IMR-90 (cell line): ENCODE data around the gene DNAJB12. TPM values are rescaled to one million over a fixed set of nuclear protein-coding genes. Genes with fewer than 3 reads are reported as not detected.

ENCODE experiments used
- ATAC-seq: fragments of 200-7000 bp; cut with Tn5 transposase; 2 replicates; pipeline ENCODE4 v1.9.1; 2020; ENCODE audit warnings: low read depth, mild to moderate bottlenecking, moderate library complexity
- BruUV-seq: library from RNA; stranded (reverse); fragments of 400-500 nt; replicated peaks from 2 replicates; lab custom pipeline; 2021; lab: Mats Ljungman, UMichigan
- CTCF ChIA-PET: fragments of 300-600 bp; formaldehyde crosslinking; extraction: SDS; loops from one replicate; lab custom pipeline; 2021; ENCODE audit warnings: antibody characterized with exemption; lab: Yijun Ruan, JAX
- POLR2A ChIA-PET: fragments of 300-600 bp; sonication (Branson Sonifier 250); formaldehyde crosslinking; loops from one replicate; lab custom pipeline; 2022; ENCODE audit warnings: antibody characterized with exemption; ENCODE audit not compliant: unreplicated experiment; lab: Charles Lee
- DNase-seq: peaks from one replicate; pipeline ENCODE4 v3.0.0; 2013
- H2AFZ ChIP-seq: replicated peaks from 2 replicates; pipeline ENCODE3; 2013; ENCODE audit warnings: low read length, mild to moderate bottlenecking; ENCODE audit not compliant: poor library complexity
- H2AK5ac ChIP-seq: 2 replicates; pipeline ENCODE4 v1.6.1; 2013; ENCODE audit warnings: low read depth, low read length, inconsistent platforms
- H2AK9ac ChIP-seq: replicated peaks from 2 replicates; pipeline ENCODE3; 2013; ENCODE audit warnings: mild to moderate bottlenecking, low read depth, low read length, moderate library complexity; ENCODE audit not compliant: poor library complexity
- H2BK120ac ChIP-seq: 2 replicates; pipeline ENCODE4 v1.6.1; 2013; ENCODE audit warnings: low read depth, low read length, inconsistent platforms
- H2BK15ac ChIP-seq: 3 replicates; pipeline ENCODE4 v1.6.1; 2013; ENCODE audit warnings: low read depth, low read length, inconsistent platforms
- H2BK20ac ChIP-seq: 2 replicates; pipeline ENCODE4 v1.6.1; 2013; ENCODE audit warnings: low read depth, mild to moderate bottlenecking, inconsistent platforms, low read length, moderate library complexity
- H2BK5ac ChIP-seq: 2 replicates; pipeline ENCODE4 v1.6.1; 2013; ENCODE audit warnings: mild to moderate bottlenecking, low read depth, low read length, inconsistent platforms; ENCODE audit not compliant: poor library complexity, severe bottlenecking
- H3K14ac ChIP-seq: replicated peaks from 2 replicates; pipeline ENCODE4 v1.6.1; 2013; ENCODE audit warnings: low read depth, low read length, inconsistent platforms
- H3K18ac ChIP-seq: 2 replicates; pipeline ENCODE4 v1.6.1; 2013; ENCODE audit warnings: low read depth, low read length, control low read depth
- H3K23ac ChIP-seq: 2 replicates; pipeline ENCODE4 v1.6.1; 2013; ENCODE audit warnings: low read depth, low read length, inconsistent platforms
- H3K27ac ChIP-seq: 2 replicates; pipeline ENCODE4 v1.5.1; 2013; ENCODE audit warnings: mild to moderate bottlenecking, control low read depth, low read length; ENCODE audit not compliant: insufficient read depth
- H3K27me3 ChIP-seq: 2 replicates; pipeline ENCODE4 v1.6.1; 2013; ENCODE audit warnings: low read length; ENCODE audit not compliant: control insufficient read depth, insufficient read depth
- H3K36me3 ChIP-seq: 2 replicates; pipeline ENCODE4 v1.6.1; 2013; ENCODE audit warnings: low read length, mixed read lengths; ENCODE audit not compliant: control insufficient read depth, insufficient read depth
- H3K4ac ChIP-seq: 2 replicates; pipeline ENCODE4 v1.6.1; 2013; ENCODE audit warnings: low read depth, low read length, inconsistent platforms
- H3K4me1 ChIP-seq: 2 replicates; pipeline ENCODE4 v1.6.1; 2013; ENCODE audit warnings: low read length, mixed read lengths; ENCODE audit not compliant: control insufficient read depth, insufficient read depth
- H3K4me2 ChIP-seq: 2 replicates; pipeline ENCODE4 v1.6.1; 2013; ENCODE audit warnings: low read depth, mild to moderate bottlenecking, control low read depth, low read length, moderate library complexity
- H3K4me3 ChIP-seq: 2 replicates; pipeline ENCODE4 v1.5.1; 2013; ENCODE audit warnings: low read depth, mild to moderate bottlenecking, control low read depth, low read length, moderate library complexity; ENCODE audit not compliant: insufficient read depth
- H3K56ac ChIP-seq: 2 replicates; pipeline ENCODE4 v1.6.1; 2013; ENCODE audit warnings: low read length, inconsistent platforms; ENCODE audit not compliant: insufficient read depth; ENCODE audit errors: extremely low read depth
- H3K79me1 ChIP-seq, 2 experiments: 2 replicates each; pipeline ENCODE4 v1.6.1; 2013; ENCODE audit warnings: low read length in 2 of 2, inconsistent platforms in 1 of 2, low read depth in 1 of 2
- H3K9ac ChIP-seq: 2 replicates; pipeline ENCODE4 v1.6.1; 2013; ENCODE audit warnings: low read depth, low read length, control low read depth
- H3K9me1 ChIP-seq: 2 replicates; pipeline ENCODE4 v1.6.1; 2013; ENCODE audit warnings: low read length, inconsistent platforms; ENCODE audit not compliant: insufficient read depth
- H3K9me3 ChIP-seq: 2 replicates; pipeline ENCODE4 v1.6.1; 2013; ENCODE audit warnings: low read length; ENCODE audit not compliant: control insufficient read depth, insufficient read depth
- H4K20me1 ChIP-seq: 2 replicates; pipeline ENCODE4 v1.6.1; 2013; ENCODE audit warnings: low read length, inconsistent platforms; ENCODE audit not compliant: insufficient read depth
- H4K5ac ChIP-seq: 2 replicates; pipeline ENCODE4 v1.6.1; 2013; ENCODE audit warnings: mild to moderate bottlenecking, low read depth, low read length, control low read depth
- H4K8ac ChIP-seq, 2 experiments: 2 replicates each; pipeline ENCODE4 v1.6.1; 2013; ENCODE audit warnings: low read depth in 2 of 2, low read length in 2 of 2, control low read depth in 1 of 2, inconsistent platforms in 1 of 2
- H4K91ac ChIP-seq: 2 replicates; pipeline ENCODE4 v1.6.1; 2013; ENCODE audit warnings: low read depth, low read length, inconsistent platforms; ENCODE audit not compliant: insufficient read depth
- BHLHE40 ChIP-seq: fragments of 150-350 bp; IDR thresholded peaks from 2 replicates; pipeline ENCODE4 v1.6.1; 2016; ENCODE audit warnings: mild to moderate bottlenecking, low read depth, low read length
- CEBPB ChIP-seq: IDR thresholded peaks from 2 replicates; pipeline ENCODE4 v1.6.1; 2012; ENCODE audit warnings: low read depth, low read length, improper control_type of control experiment
- CHD1 ChIP-seq: IDR thresholded peaks from 2 replicates; pipeline ENCODE4 v1.6.1; 2012; ENCODE audit warnings: low read depth, low read length, improper control_type of control experiment
- CTCF ChIP-seq: conservative IDR thresholded peaks from 2 replicates; pipeline ENCODE4 v1.5.1; 2012; ENCODE audit warnings: mild to moderate bottlenecking, low read depth, low read length, improper control_type of control experiment
- ELK1 ChIP-seq: fragments of 150-350 bp; IDR thresholded peaks from 2 replicates; pipeline ENCODE4 v1.6.1; 2016; ENCODE audit warnings: low read depth, mild to moderate bottlenecking, low read length, moderate library complexity, borderline replicate concordance
- FOS ChIP-seq: fragments of 150-350 bp; IDR thresholded peaks from 2 replicates; pipeline ENCODE4 v1.6.1; 2016; ENCODE audit warnings: low read depth, low read length
- MAFK ChIP-seq: IDR thresholded peaks from 2 replicates; pipeline ENCODE4 v1.6.1; 2012; ENCODE audit warnings: low read depth, low read length, improper control_type of control experiment
- MAZ ChIP-seq: IDR thresholded peaks from 2 replicates; pipeline ENCODE4 v1.6.1; 2012; ENCODE audit warnings: low read depth, mild to moderate bottlenecking, low read length, improper control_type of control experiment, moderate library complexity, borderline replicate concordance
- MXI1 ChIP-seq: IDR thresholded peaks from 2 replicates; pipeline ENCODE4 v1.6.1; 2012; ENCODE audit warnings: low read depth, mild to moderate bottlenecking, low read length, moderate library complexity, borderline replicate concordance
- NFE2L2 ChIP-seq: fragments of 150-350 bp; IDR thresholded peaks from 2 replicates; pipeline ENCODE4 v1.6.1; 2016; ENCODE audit warnings: low read depth, mild to moderate bottlenecking, low read length
- POLR2A ChIP-seq: IDR thresholded peaks from 2 replicates; pipeline ENCODE4 v1.6.1; 2012; ENCODE audit warnings: mild to moderate bottlenecking, low read depth, low read length
- RAD21 ChIP-seq: IDR thresholded peaks from 2 replicates; pipeline ENCODE4 v1.6.1; 2012; ENCODE audit warnings: low read length, improper control_type of control experiment
- RCOR1 ChIP-seq: IDR thresholded peaks from 2 replicates; pipeline ENCODE4 v1.6.1; 2012; ENCODE audit warnings: mild to moderate bottlenecking, low read length, improper control_type of control experiment; ENCODE audit not compliant: insufficient replicate concordance
- RFX5 ChIP-seq: IDR thresholded peaks from 2 replicates; pipeline ENCODE4 v1.8.0; 2012; ENCODE audit warnings: low read depth, mild to moderate bottlenecking, low read length, moderate library complexity
- SMC3 ChIP-seq: fragments of 150-350 bp; IDR thresholded peaks from 2 replicates; pipeline ENCODE4 v1.6.1; 2016; ENCODE audit warnings: low read depth, mild to moderate bottlenecking, antibody characterized with exemption, low read length, moderate library complexity
- dilution Hi-C: fragments of 300-500 bp; cut with HindIII; formaldehyde crosslinking; loops from one replicate; pipeline ENCODE4 v1.14.3; 2018; ENCODE audit warnings: low sequenced_read_pairs; ENCODE audit not compliant: unreplicated experiment
- in situ Hi-C: fragments of 300-500 bp; cut with MboI; formaldehyde crosslinking; loops from 3 replicates; pipeline ENCODE4 v1.14.3; 2019; ENCODE audit warnings: low sequenced_read_pairs, inconsistent platforms, mixed read lengths
- intact Hi-C: fragments of 100-400 bp; cut with micrococcal nuclease; formaldehyde crosslinking; loops from 2 replicates; pipeline ENCODE4 v1.10.0; 2022
- polyA plus RNA-seq, 3 experiments: library from polyadenylated mRNA; depleted of rRNA; stranded (reverse); fragments of >200 nt; gene quantifications; 2 replicates each; pipeline ENCODE4 v1.2.3, GENCODE V29; 2012; ENCODE audit warnings: low replicate concordance in 1 of 3
- total RNA-seq: library from RNA; depleted of rRNA; stranded (reverse); fragments of >200 nt; gene quantifications from 2 replicates; pipeline ENCODE4 v1.2.3, GENCODE V29; 2012
- TF ChIP-seq, protein P1 (sequence below): fragments of 150-350 bp; IDR thresholded peaks from 2 replicates; pipeline ENCODE4 v1.6.1; 2017; ENCODE audit warnings: mild to moderate bottlenecking, antibody characterized with exemption, low read length, low read depth

The DNAJB12 gene
- total and polyA plus RNA-seq, 2 of the 4 experiments (the other 2 are of a cell fraction), result 18.3 to 24.0 TPM

DNA sequence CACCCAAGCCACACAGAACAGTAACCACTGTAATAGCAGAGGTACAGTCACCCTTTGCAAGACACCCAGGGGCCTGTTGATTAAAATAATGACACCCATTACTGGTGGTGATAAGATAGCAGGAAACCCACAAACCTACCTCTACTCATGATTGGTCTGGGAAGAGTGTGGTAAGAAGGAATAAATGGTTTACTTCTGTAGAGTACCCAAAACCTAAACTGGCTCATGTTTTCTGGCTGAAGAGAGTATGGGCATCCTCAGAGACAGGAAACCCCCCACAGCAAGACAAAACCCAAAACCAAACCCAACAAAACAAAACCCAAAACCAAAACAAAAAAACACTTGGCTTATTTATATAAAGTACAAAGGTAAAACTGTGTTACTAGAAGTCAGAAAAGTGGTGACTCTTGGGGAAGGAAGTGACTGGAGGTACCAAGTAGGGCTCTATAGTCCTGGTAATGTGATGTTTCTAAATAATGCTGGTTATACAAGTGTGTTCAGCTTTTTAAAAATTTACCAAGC lies 15.5 kb upstream of the DNAJB12 start:
- ChIA-PET CTCF (no interaction called here), POLR2A (no interaction called here)
- Histone ChIP-seq H3K4me3 (no peak overlapping the region), H3K18ac (no peak overlapping the region), H4K20me1 (no peaks in the 10 kb centered on the region), H3K79me1 (no peaks in the 10 kb centered on the region; a peak in 1 of 4 replicates), H2BK15ac (no peak overlapping the region), H3K9me3 (no peaks in the 10 kb centered on the region), H3K27me3 (no peaks in the 10 kb centered on the region), H2BK5ac (no peak overlapping the region), H3K4ac (no peak overlapping the region), H3K4me2 (no peak overlapping the region), H3K23ac (no peak overlapping the region), H3K9ac (no peak overlapping the region), H4K5ac (no peak overlapping the region), H3K9me1 (no peaks in the 10 kb centered on the region; the same call in none of the 2 replicates), H3K56ac (no peak overlapping the region), H3K36me3 (peaks cover 5% of the 10 kb centered on the region; the same call in 1 of the 2 replicates), H2AK9ac (no peak overlapping the region), H3K27ac (no peak overlapping the region), H4K8ac (no peak overlapping the region), H2AFZ (no peak overlapping the region), H3K14ac (no peak overlapping the region), H2AK5ac (no peak overlapping the region), H4K91ac (no peak overlapping the region), H2BK120ac (no peak overlapping the region), H2BK20ac (no peak overlapping the region), H3K4me1 (peaks cover 7% of the 10 kb centered on the region)
- no TSS peak for BruUV-seq
- intact Hi-C loops, result no loop called here
- dilution Hi-C loops, result no loop called here
- in situ Hi-C loops, result no loop called here
- ATAC-seq, result no peak
- DNase-seq, result no peak
- TF ChIP-seq FOS, result no peak
- TF ChIP-seq NFE2L2, result no peak
- TF ChIP-seq, protein P1, sequence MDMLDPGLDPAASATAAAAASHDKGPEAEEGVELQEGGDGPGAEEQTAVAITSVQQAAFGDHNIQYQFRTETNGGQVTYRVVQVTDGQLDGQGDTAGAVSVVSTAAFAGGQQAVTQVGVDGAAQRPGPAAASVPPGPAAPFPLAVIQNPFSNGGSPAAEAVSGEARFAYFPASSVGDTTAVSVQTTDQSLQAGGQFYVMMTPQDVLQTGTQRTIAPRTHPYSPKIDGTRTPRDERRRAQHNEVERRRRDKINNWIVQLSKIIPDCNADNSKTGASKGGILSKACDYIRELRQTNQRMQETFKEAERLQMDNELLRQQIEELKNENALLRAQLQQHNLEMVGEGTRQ, result no peak
- no peak for TF ChIP-seq RAD21
- TF ChIP-seq MAZ, result no peak
- no peak for TF ChIP-seq ELK1
- no peak for TF ChIP-seq SMC3
- no peak for TF ChIP-seq MXI1
- TF ChIP-seq POLR2A, result no peak
- TF ChIP-seq MAFK, result no peak
- no peak for TF ChIP-seq CHD1
- TF ChIP-seq RCOR1, result no peak
- TF ChIP-seq RFX5, result no peak
- no peak for TF ChIP-seq CEBPB
- TF ChIP-seq CTCF, result no peak
- TF ChIP-seq BHLHE40, result no peak
